Effector memory CD8-positive, alpha-beta T cell (primary cell): ENCODE measurements around the gene TEK.

Source experiments
- ATAC-seq: fragments of 150-1000 bp; cut with Tn5 transposase; replicated peaks from 2 replicates; pipeline ENCODE4 v1.10.0; 2021; ENCODE audit warnings: mild to moderate bottlenecking, moderate library complexity
- DNase-seq, 3 experiments: peaks; one replicate each; pipeline ENCODE4 v3.0.0; 2021
- H3K27ac Mint-ChIP-seq, 2 donors: one replicate each; pipeline ENCODE4 v1.8.0; 2022; ENCODE audit warnings: mild to moderate bottlenecking in 2 of 2, mixed read lengths in 2 of 2, moderate library complexity in 2 of 2
- H3K27me3 Mint-ChIP-seq, 2 donors: one replicate each; pipeline ENCODE4 v1.8.0; 2022; ENCODE audit warnings: mixed read lengths in 2 of 2
- H3K36me3 Mint-ChIP-seq: one replicate; pipeline ENCODE4 v1.8.0; 2022; ENCODE audit warnings: mild to moderate bottlenecking, moderate library complexity, mixed read lengths; ENCODE audit not compliant: insufficient read depth
- H3K4me1 Mint-ChIP-seq, 2 donors: one replicate each; pipeline ENCODE4 v1.8.0; 2022; ENCODE audit warnings: low read depth in 2 of 2, mixed read lengths in 2 of 2
- H3K4me3 Mint-ChIP-seq, 2 donors: one replicate each; pipeline ENCODE4 v1.8.0; 2022; ENCODE audit warnings: mild to moderate bottlenecking in 2 of 2, mixed read lengths in 2 of 2, moderate library complexity in 2 of 2
- H3K9me3 Mint-ChIP-seq, 2 donors: one replicate each; pipeline ENCODE4 v1.8.0; 2022; ENCODE audit warnings: mixed read lengths in 2 of 2

The TEK gene

GRCh38 chr9:27133817-27134216 lies 24.8 kb downstream of the TEK start:
- no peaks in the 10 kb centered on the region for H3K4me1 Mint-ChIP-seq
- H3K27ac Mint-ChIP-seq, result no peak overlapping the region
- no peak overlapping the region for H3K4me3 Mint-ChIP-seq
- ATAC-seq (no peak), DNase-seq (no peak)
- H3K27me3 Mint-ChIP-seq, result peaks cover 0 to 8% of the 10 kb centered on the region in 2 donors
- no peaks in the 10 kb centered on the region for H3K36me3 Mint-ChIP-seq
- no peaks in the 10 kb centered on the region for H3K9me3 Mint-ChIP-seq

GRCh38 chr9:27142299-27142930 lies 33.4 kb downstream of the TEK start:
- H3K36me3 Mint-ChIP-seq, result no peaks in the 10 kb centered on the region
- H3K9me3 Mint-ChIP-seq, result peaks cover 7 to 8% of the 10 kb centered on the region in 2 donors

GRCh38 chr9:27145143-27145542 lies 36.1 kb downstream of the TEK start:
- no peak for DNase-seq
- Mint-ChIP-seq H3K36me3 (no peaks in the 10 kb centered on the region), H3K27ac (no peak overlapping the region), H3K9me3 (peaks cover 7 to 8% of the 10 kb centered on the region in 2 donors), H3K4me3 (no peak overlapping the region), H3K27me3 (no peaks in the 10 kb centered on the region), H3K4me1 (no peaks in the 10 kb centered on the region)
- no peak for ATAC-seq

More at GRCh38 chr9:27142299-27142930, 33.4 kb downstream of the TEK start:
- Mint-ChIP-seq H3K27me3 (no peaks in the 10 kb centered on the region), H3K27ac (no peak overlapping the region), H3K4me3 (no peak overlapping the region), H3K4me1 (no peaks in the 10 kb centered on the region)
- DNase-seq (no peak), ATAC-seq (no peak)

- no peak overlapping the region for H3K4me3 Mint-ChIP-seq
- H3K9me3 Mint-ChIP-seq, result peaks cover 0 to under 1% of the 10 kb centered on the region in 2 donors
- H3K4me1 Mint-ChIP-seq, result no peaks in the 10 kb centered on the region
- H3K36me3 Mint-ChIP-seq, result no peaks in the 10 kb centered on the region
- ATAC-seq (no peak), DNase-seq (no peak)
- no peak overlapping the region for H3K27ac Mint-ChIP-seq
- no peaks in the 10 kb centered on the region for H3K27me3 Mint-ChIP-seq
These were observed 40.6 kb downstream of the TEK start for GRCh38 chr9:27149651-27150050.

GRCh38 chr9:27150746-27151406 lies 41.9 kb downstream of the TEK start:
- Mint-ChIP-seq H3K9me3 (no peaks in the 10 kb centered on the region), H3K27me3 (no peaks in the 10 kb centered on the region), H3K4me3 (no peak overlapping the region), H3K4me1 (no peaks in the 10 kb centered on the region), H3K27ac (no peak overlapping the region), H3K36me3 (no peaks in the 10 kb centered on the region)
- DNase-seq (no peak), ATAC-seq (no peak)

- no peak for DNase-seq
- no peaks in the 10 kb centered on the region for H3K4me1 Mint-ChIP-seq
- H3K36me3 Mint-ChIP-seq, result no peaks in the 10 kb centered on the region
- no peaks in the 10 kb centered on the region for H3K9me3 Mint-ChIP-seq
- no peak overlapping the region for H3K4me3 Mint-ChIP-seq
- H3K27me3 Mint-ChIP-seq, result no peaks in the 10 kb centered on the region
- ATAC-seq, result no peak
- H3K27ac Mint-ChIP-seq, result no peak overlapping the region
These were observed 42.8 kb downstream of the TEK start for GRCh38 chr9:27151693-27152404.

GRCh38 chr9:27152405-27152718 lies 43.3 kb downstream of the TEK start:
- Mint-ChIP-seq H3K4me1 (no peaks in the 10 kb centered on the region), H3K27ac (no peak overlapping the region), H3K9me3 (no peaks in the 10 kb centered on the region), H3K36me3 (no peaks in the 10 kb centered on the region), H3K4me3 (no peak overlapping the region), H3K27me3 (no peaks in the 10 kb centered on the region)
- no peak for DNase-seq
- ATAC-seq, result no peak

GRCh38 chr9:27154908-27155307 lies 45.9 kb downstream of the TEK start:
- Mint-ChIP-seq H3K27me3 (no peaks in the 10 kb centered on the region), H3K27ac (no peak overlapping the region), H3K4me1 (no peaks in the 10 kb centered on the region), H3K9me3 (no peaks in the 10 kb centered on the region), H3K4me3 (no peak overlapping the region), H3K36me3 (no peaks in the 10 kb centered on the region)
- DNase-seq, result no peak
- ATAC-seq, result no peak

- Mint-ChIP-seq H3K27ac (no peak overlapping the region), H3K9me3 (no peaks in the 10 kb centered on the region), H3K27me3 (no peaks in the 10 kb centered on the region), H3K36me3 (no peaks in the 10 kb centered on the region), H3K4me3 (no peak overlapping the region), H3K4me1 (no peaks in the 10 kb centered on the region)
- no peak for DNase-seq
- no peak for ATAC-seq
These were observed 48.1 kb downstream of the TEK start for GRCh38 chr9:27157097-27157496.

GRCh38 chr9:27157736-27158135 lies 48.7 kb downstream of the TEK start:
- Mint-ChIP-seq H3K27ac (no peak overlapping the region), H3K9me3 (no peaks in the 10 kb centered on the region), H3K36me3 (no peaks in the 10 kb centered on the region), H3K27me3 (no peaks in the 10 kb centered on the region), H3K4me3 (no peak overlapping the region), H3K4me1 (no peaks in the 10 kb centered on the region)
- DNase-seq (no peak), ATAC-seq (no peak)

- DNase-seq (no peak), ATAC-seq (no peak)
- Mint-ChIP-seq H3K27ac (no peak overlapping the region), H3K4me3 (no peak overlapping the region), H3K4me1 (no peaks in the 10 kb centered on the region), H3K36me3 (no peaks in the 10 kb centered on the region), H3K9me3 (no peaks in the 10 kb centered on the region), H3K27me3 (peaks cover 0 to 6% of the 10 kb centered on the region in 2 donors)
These were observed 51.6 kb downstream of the TEK start for GRCh38 chr9:27160636-27161035.

GRCh38 chr9:27162045-27162444 lies 53.0 kb downstream of the TEK start:
- peaks cover 0 to 6% of the 10 kb centered on the region in 2 donors for H3K27me3 Mint-ChIP-seq
- no peak overlapping the region for H3K4me3 Mint-ChIP-seq
- H3K9me3 Mint-ChIP-seq, result no peaks in the 10 kb centered on the region
- no peaks in the 10 kb centered on the region for H3K36me3 Mint-ChIP-seq
- ATAC-seq (no peak), DNase-seq (no peak)
- no peaks in the 10 kb centered on the region for H3K4me1 Mint-ChIP-seq
- no peak overlapping the region for H3K27ac Mint-ChIP-seq

- Mint-ChIP-seq H3K4me1 (no peaks in the 10 kb centered on the region), H3K36me3 (no peaks in the 10 kb centered on the region), H3K27me3 (peaks cover 0 to 6% of the 10 kb centered on the region in 2 donors), H3K4me3 (no peak overlapping the region), H3K9me3 (no peaks in the 10 kb centered on the region), H3K27ac (no peak overlapping the region)
- DNase-seq, result no peak
- no peak for ATAC-seq
These were observed 56.0 kb downstream of the TEK start for GRCh38 chr9:27165068-27165467.

- H3K4me3 Mint-ChIP-seq, result no peak overlapping the region
- DNase-seq, result no peak
- H3K36me3 Mint-ChIP-seq, result no peaks in the 10 kb centered on the region
- ATAC-seq, result no peak
- H3K9me3 Mint-ChIP-seq, result no peaks in the 10 kb centered on the region
- H3K27me3 Mint-ChIP-seq, result peaks cover 0 to 6% of the 10 kb centered on the region in 2 donors
- no peak overlapping the region for H3K27ac Mint-ChIP-seq
- H3K4me1 Mint-ChIP-seq, result no peaks in the 10 kb centered on the region
These were observed 56.6 kb downstream of the TEK start for GRCh38 chr9:27165670-27166069.
